HuH-7.5 (cell line): ENCODE results near the gene COA6.

ENCODE experiments used
- DNase-seq: peaks from one replicate; pipeline ENCODE4 v3.0.0; 2011; ENCODE audit warnings: low spot score

Gene COA6

DNA sequence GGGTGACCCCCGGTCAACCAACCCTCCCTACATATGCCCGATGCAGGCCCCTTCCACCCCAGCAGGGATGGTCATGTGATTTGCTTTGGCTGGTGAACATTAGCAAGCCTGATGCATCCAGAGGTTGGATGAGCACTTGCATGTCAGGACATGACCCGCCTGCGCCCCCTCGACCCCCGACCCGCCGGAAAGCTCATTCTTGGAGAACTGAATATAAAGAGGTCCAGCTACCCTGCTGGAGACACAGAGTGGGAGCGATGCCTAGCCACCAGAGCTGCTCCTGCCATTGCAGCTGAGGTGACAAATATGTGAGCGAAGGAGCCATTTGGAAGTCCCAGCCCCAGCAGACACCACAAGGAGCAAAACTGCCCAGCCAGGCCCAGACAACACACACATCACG is 39.6 kb downstream of the COA6 start:
- DNase-seq = no peak

DNA sequence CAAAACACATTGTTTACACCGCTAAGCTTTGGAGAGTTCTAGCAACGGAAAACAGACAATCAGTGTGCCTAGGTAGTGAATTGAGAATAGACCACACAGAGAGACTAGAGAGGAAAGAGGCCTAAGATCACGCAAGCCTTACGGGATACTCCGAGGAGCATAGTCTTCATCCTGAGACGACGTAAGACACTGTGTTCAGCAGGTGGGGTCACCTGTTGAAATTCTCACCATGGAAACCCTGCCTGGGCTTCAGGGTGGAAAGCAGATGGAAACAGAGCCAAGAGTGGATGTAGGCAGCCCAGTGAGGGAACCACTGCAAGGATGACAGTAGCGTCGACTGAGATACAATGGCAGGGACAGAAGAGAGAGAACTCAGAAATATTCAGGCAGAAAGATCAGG is 40.2 kb downstream of the COA6 start:
- no peak for DNase-seq

DNA sequence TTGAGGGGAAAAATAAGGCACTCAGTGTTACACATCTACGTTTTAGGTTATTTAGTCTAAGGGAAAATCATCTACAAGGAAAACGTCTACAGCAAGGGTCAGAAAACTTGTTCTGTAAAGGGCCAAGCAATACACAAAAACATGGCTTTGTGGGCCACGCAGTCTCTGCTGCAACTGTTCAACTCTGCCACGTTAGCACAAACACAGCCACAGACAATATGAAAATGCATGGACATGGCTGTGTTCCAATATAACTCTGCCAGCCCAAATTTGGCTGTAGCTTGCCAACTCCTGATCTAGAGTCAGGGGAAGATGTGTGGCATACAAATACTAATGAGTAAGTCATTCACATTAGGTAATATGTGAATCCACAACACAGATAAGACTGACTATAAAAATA is 40.7 kb downstream of the COA6 start:
- DNase-seq = no peak

DNA sequence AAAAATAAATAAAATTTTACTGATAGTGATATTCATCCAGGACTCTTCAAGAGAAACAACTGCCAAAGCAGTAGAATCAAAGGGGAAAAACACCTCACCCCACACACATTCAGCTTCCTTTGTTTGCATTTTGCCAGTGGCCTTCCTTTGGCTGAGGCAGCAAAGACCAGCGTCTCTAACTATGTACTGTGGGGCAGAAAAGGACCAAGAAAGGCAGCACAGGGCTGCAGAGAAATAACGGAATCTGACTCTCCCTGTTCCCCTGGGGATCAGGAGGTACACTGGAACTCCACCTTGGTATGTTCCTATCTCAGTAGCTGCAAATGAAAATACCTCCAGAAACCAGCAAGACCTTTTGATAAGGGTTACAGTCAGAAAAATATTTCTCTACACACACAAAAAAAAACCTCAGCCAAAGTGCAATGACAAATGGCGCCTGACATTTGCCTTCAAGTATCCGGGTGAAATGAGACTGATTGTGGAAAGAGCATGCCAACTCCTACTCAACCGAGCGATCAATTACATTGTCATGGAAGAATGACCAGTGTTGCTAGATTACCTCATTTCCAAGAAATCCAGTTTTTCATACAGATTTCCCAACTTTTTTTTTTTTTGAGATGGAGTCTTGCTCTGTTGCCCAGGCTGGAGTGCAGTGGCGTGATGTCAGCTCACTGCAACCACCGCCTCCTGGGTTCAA is 54.8 kb downstream of the COA6 start:
- no peak for DNase-seq

DNA sequence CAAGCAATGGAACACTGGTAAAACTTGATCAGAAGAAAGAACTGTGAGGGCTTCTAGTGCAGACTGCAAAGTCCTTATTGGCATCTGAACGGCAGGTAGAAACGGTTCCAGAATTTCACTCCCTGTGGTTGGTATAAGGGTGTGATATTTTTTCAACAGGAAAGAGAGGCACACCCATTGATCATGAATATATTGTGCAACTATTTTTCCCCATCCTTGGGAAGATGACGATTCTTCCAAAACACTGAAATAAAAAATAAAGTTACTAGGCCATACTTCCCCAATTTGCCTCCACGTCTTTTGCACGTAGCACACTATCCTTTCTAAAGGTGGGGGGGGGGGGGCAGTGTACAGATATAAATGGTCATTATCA is 56.2 kb downstream of the COA6 start:
- DNase-seq = no peak

DNA sequence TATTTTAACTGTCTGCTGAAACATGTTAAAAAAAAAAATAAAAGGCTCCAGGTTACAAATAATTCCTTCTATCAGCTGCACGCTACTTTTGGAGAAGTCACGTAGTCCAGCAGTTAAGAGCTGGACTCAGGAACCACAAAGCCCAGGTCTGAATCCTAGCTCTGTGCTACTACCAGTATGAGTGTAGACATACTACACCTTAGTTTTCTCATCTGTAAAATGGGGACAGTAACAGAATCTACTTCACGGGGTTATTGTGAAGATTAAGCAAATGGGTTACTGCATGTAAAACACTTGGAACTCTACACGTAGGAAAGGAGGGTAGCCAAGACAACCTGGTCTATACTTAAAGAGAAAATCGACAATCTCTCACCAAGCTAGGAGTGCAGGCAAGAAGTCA is 57.4 kb downstream of the COA6 start:
- DNase-seq = no peak

DNA sequence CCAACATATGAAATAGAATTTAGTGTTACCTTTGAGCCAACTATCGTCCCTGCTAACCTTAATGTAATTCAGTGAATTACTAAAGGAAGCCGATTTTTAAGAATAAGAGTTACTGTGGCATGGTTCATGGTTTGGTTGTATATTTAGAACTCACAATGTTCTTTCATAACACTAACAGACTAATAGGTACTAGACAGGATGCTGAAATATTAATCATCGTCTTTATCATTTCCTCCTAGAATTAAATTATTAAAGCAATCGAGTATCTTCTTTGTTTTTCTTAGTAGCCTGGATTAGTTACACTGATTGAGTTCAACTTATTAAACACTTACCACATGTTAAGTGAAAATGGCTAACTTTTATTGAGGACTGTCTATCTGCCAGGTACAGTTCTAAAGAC is 58.0 kb downstream of the COA6 start:
- DNase-seq = no peak

DNA sequence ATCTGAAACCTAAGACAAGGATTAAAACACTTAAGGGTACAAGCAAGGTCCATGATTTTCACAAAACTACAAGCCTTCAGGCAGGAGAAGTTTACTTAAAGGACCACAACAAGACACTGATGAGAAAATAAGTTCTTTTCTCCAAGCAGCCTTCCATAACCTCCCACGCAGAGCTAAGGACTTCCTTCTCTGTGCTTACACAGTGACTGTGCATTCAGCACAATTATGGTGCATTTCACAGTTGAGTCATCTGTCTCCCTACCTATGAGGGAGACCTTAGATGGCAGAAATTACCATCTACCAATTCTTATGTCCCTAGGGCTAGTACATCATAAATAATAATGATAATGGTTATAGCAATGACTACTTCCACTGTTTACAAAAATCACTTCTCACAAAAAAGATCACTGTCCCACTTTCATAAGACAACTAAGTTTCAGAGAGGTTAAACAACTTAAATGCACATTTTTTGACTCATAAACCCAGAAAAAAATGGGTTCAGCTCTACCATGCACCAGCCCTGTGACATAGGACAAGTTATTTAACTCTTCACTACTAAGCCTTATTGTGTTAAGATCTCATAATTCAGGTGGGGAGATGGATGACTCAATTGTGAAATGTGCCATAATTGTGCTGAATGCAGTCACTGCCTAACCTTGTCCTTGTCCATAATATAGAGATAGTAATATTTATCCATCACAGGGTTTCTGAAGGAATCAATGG is 60.5 kb downstream of the COA6 start:
- DNase-seq = no peak
